ENCODE data around the gene CDKN2D. TPM values are rescaled to one million over a fixed set of nuclear protein-coding genes. Genes with fewer than 3 reads are reported as not detected.

CDKN2D gene
- polyA plus RNA-seq, 1 donor from 2014 or later, result 333 TPM

- Histone ChIP-seq H3K9me2 (ENCODE audit: insufficient read depth, low read length) (no peaks in the 10 kb centered on the region), H3K9ac (ENCODE audit: low read length) (no peak overlapping the region), H3K4me2 (ENCODE audit: low read length) (no peak overlapping the region), H3K9me3 (ENCODE audit: low read length) (no peaks in the 10 kb centered on the region), H3K36me3 (ENCODE audit: insufficient read depth, low read length) (no peaks in the 10 kb centered on the region), H3F3A (ENCODE audit: insufficient read depth, low read length, poor library complexity, severe bottlenecking) (no peaks in the 10 kb centered on the region), H3K27ac (ENCODE audit: low read length) (no peak overlapping the region), H3K4me3 (ENCODE audit: low read length) (no peak overlapping the region), H4K20me1 (ENCODE audit: insufficient read depth) (no peaks in the 10 kb centered on the region), H2AFZ (ENCODE audit: low read depth, low read length) (no peak overlapping the region), H3K79me2 (replicated peaks; ENCODE audit: insufficient read depth, low read length) (no peaks in the 10 kb centered on the region), H3K27me3 (ENCODE audit: insufficient read depth, low read depth, low read length) (no peaks in the 10 kb centered on the region)
- TF ChIP-seq POLR2AphosphoS5 (IDR thresholded peaks at IDR 0.05) (no peak), MXI1 (conservative IDR thresholded peaks at IDR 0.05; ENCODE audit: poor library complexity, severe bottlenecking) (no peak), EZH2 (IDR thresholded peaks at IDR 0.05; ENCODE audit: borderline replicate concordance, insufficient read depth, low read length, poor library complexity, severe bottlenecking) (no peak), EP300 (conservative IDR thresholded peaks at IDR 0.05; ENCODE audit: poor library complexity, severe bottlenecking) (no peak), RAD21 (conservative IDR thresholded peaks at IDR 0.05) (no peak), TAF1 (IDR thresholded peaks at IDR 0.05; ENCODE audit: low read depth) (no peak), SMC3 (conservative IDR thresholded peaks at IDR 0.05; ENCODE audit: poor library complexity) (no peak)
- TF ChIP-seq, protein P1, sequence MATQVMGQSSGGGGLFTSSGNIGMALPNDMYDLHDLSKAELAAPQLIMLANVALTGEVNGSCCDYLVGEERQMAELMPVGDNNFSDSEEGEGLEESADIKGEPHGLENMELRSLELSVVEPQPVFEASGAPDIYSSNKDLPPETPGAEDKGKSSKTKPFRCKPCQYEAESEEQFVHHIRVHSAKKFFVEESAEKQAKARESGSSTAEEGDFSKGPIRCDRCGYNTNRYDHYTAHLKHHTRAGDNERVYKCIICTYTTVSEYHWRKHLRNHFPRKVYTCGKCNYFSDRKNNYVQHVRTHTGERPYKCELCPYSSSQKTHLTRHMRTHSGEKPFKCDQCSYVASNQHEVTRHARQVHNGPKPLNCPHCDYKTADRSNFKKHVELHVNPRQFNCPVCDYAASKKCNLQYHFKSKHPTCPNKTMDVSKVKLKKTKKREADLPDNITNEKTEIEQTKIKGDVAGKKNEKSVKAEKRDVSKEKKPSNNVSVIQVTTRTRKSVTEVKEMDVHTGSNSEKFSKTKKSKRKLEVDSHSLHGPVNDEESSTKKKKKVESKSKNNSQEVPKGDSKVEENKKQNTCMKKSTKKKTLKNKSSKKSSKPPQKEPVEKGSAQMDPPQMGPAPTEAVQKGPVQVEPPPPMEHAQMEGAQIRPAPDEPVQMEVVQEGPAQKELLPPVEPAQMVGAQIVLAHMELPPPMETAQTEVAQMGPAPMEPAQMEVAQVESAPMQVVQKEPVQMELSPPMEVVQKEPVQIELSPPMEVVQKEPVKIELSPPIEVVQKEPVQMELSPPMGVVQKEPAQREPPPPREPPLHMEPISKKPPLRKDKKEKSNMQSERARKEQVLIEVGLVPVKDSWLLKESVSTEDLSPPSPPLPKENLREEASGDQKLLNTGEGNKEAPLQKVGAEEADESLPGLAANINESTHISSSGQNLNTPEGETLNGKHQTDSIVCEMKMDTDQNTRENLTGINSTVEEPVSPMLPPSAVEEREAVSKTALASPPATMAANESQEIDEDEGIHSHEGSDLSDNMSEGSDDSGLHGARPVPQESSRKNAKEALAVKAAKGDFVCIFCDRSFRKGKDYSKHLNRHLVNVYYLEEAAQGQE (IDR thresholded peaks at IDR 0.05; ENCODE audit: borderline replicate concordance), result no peak
- TF ChIP-seq, protein P2, sequence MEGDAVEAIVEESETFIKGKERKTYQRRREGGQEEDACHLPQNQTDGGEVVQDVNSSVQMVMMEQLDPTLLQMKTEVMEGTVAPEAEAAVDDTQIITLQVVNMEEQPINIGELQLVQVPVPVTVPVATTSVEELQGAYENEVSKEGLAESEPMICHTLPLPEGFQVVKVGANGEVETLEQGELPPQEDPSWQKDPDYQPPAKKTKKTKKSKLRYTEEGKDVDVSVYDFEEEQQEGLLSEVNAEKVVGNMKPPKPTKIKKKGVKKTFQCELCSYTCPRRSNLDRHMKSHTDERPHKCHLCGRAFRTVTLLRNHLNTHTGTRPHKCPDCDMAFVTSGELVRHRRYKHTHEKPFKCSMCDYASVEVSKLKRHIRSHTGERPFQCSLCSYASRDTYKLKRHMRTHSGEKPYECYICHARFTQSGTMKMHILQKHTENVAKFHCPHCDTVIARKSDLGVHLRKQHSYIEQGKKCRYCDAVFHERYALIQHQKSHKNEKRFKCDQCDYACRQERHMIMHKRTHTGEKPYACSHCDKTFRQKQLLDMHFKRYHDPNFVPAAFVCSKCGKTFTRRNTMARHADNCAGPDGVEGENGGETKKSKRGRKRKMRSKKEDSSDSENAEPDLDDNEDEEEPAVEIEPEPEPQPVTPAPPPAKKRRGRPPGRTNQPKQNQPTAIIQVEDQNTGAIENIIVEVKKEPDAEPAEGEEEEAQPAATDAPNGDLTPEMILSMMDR (IDR thresholded peaks at IDR 0.05; ENCODE audit: poor library complexity, severe bottlenecking), result no peak
Measured at GRCh38 chr19:10593820-10594637, 25.2 kb upstream of the CDKN2D start.

- Histone ChIP-seq H3F3A (ENCODE audit: insufficient read depth, low read length, poor library complexity, severe bottlenecking) (no peaks in the 10 kb centered on the region), H3K9me3 (ENCODE audit: low read length) (no peaks in the 10 kb centered on the region), H3K27me3 (ENCODE audit: insufficient read depth, low read depth, low read length) (peaks cover under 1% of the 10 kb centered on the region), H2AFZ (ENCODE audit: low read depth, low read length) (no peak overlapping the region), H3K4me3 (ENCODE audit: low read length) (no peak overlapping the region), H3K36me3 (ENCODE audit: insufficient read depth, low read length) (no peaks in the 10 kb centered on the region), H3K4me2 (ENCODE audit: low read length) (no peak overlapping the region), H3K27ac (ENCODE audit: low read length) (no peak overlapping the region), H3K79me2 (replicated peaks; ENCODE audit: insufficient read depth, low read length) (no peaks in the 10 kb centered on the region), H3K9me2 (ENCODE audit: insufficient read depth, low read length) (no peaks in the 10 kb centered on the region), H4K20me1 (ENCODE audit: insufficient read depth) (no peaks in the 10 kb centered on the region), H3K9ac (ENCODE audit: low read length) (no peak overlapping the region)
- no peak for TF ChIP-seq POLR2AphosphoS5 (IDR thresholded peaks at IDR 0.05)
- TF ChIP-seq, protein P1 (IDR thresholded peaks at IDR 0.05; ENCODE audit: borderline replicate concordance), result no peak
- no peak for TF ChIP-seq EZH2 (IDR thresholded peaks at IDR 0.05; ENCODE audit: borderline replicate concordance, insufficient read depth, low read length, poor library complexity, severe bottlenecking)
- no peak for TF ChIP-seq RAD21 (conservative IDR thresholded peaks at IDR 0.05)
- TF ChIP-seq, protein P2 (IDR thresholded peaks at IDR 0.05; ENCODE audit: poor library complexity, severe bottlenecking), result no peak
- TF ChIP-seq SMC3 (conservative IDR thresholded peaks at IDR 0.05; ENCODE audit: poor library complexity), result no peak
- TF ChIP-seq EP300 (conservative IDR thresholded peaks at IDR 0.05; ENCODE audit: poor library complexity, severe bottlenecking), result no peak
- no peak for TF ChIP-seq TAF1 (IDR thresholded peaks at IDR 0.05; ENCODE audit: low read depth)
- no peak for TF ChIP-seq MXI1 (conservative IDR thresholded peaks at IDR 0.05; ENCODE audit: poor library complexity, severe bottlenecking)
Measured at GRCh38 chr19:10593148-10593547, 24.4 kb upstream of the CDKN2D start.
